ENCODE data around the gene PTPRM. TPM values are rescaled to one million over a fixed set of nuclear protein-coding genes. Genes with fewer than 3 reads are reported as not detected.

The PTPRM gene
- total and polyA plus RNA-seq, 2 donors (not counting 3 experiments of a cell fraction or from before 2014, with no cell fraction given) = 37.4 to 43.7 TPM

- CTCF ChIA-PET = no interaction called here
Observed at GRCh38 chr18:7876354-7877104, 309.4 kb downstream of the PTPRM start.

More at GRCh38 chr18:7876354-7877104, 309.4 kb downstream of the PTPRM start:
- no peak overlapping the region for H3K27ac ChIP-seq (ENCODE audit: insufficient read depth, low read depth, low read length)
- no peaks in the 10 kb centered on the region for H3K36me3 ChIP-seq (ENCODE audit: control insufficient read depth in 2 of 2, extremely low read depth in 1 of 2, insufficient read depth in 2 of 2, low read length in 2 of 2)
- H3K4me3 ChIP-seq (replicated peaks in 1 of 3; ENCODE audit: insufficient read depth in 1 of 3, low read depth in 1 of 3, low read length in 3 of 3) = no peak overlapping the region
- POLR2A ChIA-PET = no interaction called here
- intact Hi-C loops (cut with micrococcal nuclease) = no loop called here
- no peak for TF ChIP-seq CTCF (IDR thresholded peaks at IDR 0.05; ENCODE audit: extremely low read depth in 1 of 2, insufficient read depth in 1 of 2, low read depth in 1 of 2, low read length in 2 of 2)
- no peak for TF ChIP-seq EZH2 (IDR thresholded peaks at IDR 0.05; ENCODE audit: borderline replicate concordance, low read depth, low read length, severe bottlenecking)
- TF ChIP-seq POLR2AphosphoS5 (IDR thresholded peaks at IDR 0.05; ENCODE audit: insufficient read depth, low read depth, low read length) = no peak
- TF ChIP-seq GATA2 (IDR thresholded peaks at IDR 0.05; ENCODE audit: insufficient read depth, insufficient read length, low read depth, low read length) = no peak
- TF ChIP-seq MYC (IDR thresholded peaks at IDR 0.05; ENCODE audit: low read depth, low read length) = no peak
- TF ChIP-seq POLR2A (IDR thresholded peaks at IDR 0.05; ENCODE audit: low read depth, low read length) = no peak
- TF ChIP-seq JUN (IDR thresholded peaks at IDR 0.05; ENCODE audit: borderline replicate concordance, insufficient read depth, insufficient read length, low read depth) = no peak
- no peak for TF ChIP-seq FOS (IDR thresholded peaks at IDR 0.05; ENCODE audit: borderline replicate concordance, insufficient read depth, low read length)
- TF ChIP-seq, protein P1, sequence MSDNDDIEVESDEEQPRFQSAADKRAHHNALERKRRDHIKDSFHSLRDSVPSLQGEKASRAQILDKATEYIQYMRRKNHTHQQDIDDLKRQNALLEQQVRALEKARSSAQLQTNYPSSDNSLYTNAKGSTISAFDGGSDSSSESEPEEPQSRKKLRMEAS (IDR thresholded peaks at IDR 0.05; ENCODE audit: insufficient read depth, insufficient read length) = no peak
- no peaks in the 10 kb centered on the region for H3K27me3 ChIP-seq (ENCODE audit: control insufficient read depth in 2 of 2, insufficient read depth in 2 of 2, low read length in 2 of 2)
- H3K79me2 ChIP-seq (ENCODE audit: control insufficient read depth, insufficient read depth, low read length) = no peaks in the 10 kb centered on the region
- no peak overlapping the region for H2AFZ ChIP-seq (ENCODE audit: low read depth, low read length)
- no peaks in the 10 kb centered on the region for H3K9me1 ChIP-seq (replicated peaks; ENCODE audit: control insufficient read depth, extremely low read depth, insufficient read depth, low read length)
- no peak overlapping the region for H3K9ac ChIP-seq (replicated peaks; ENCODE audit: extremely low read depth, insufficient read depth, low read length)
- H3K4me1 ChIP-seq (ENCODE audit: control insufficient read depth, extremely low read depth, insufficient read depth, low read length) = peaks cover 18% of the 10 kb centered on the region
- DNase-seq (ENCODE audit: low read depth, low spot score) = no peak
- dilution Hi-C loops (cut with MboI; ENCODE audit: extremely low pct_ligation_motif_present, low sequenced_read_pairs) = no loop called here
- no peaks in the 10 kb centered on the region for H3K9me3 ChIP-seq (replicated peaks; ENCODE audit: control insufficient read depth, insufficient read depth, low read length)
- FAIRE-seq = no peak
- H4K20me1 ChIP-seq (replicated peaks; ENCODE audit: control insufficient read depth, extremely low read depth, insufficient read depth, low read length) = no peaks in the 10 kb centered on the region
- BruUV-seq (replicated peaks) = no TSS peak
- no peak overlapping the region for H3K4me2 ChIP-seq (ENCODE audit: insufficient read depth, low read length)

All from endothelial cell of umbilical vein (primary cell).